Omental fat pad (tissue), 4 donors: Measurements from ENCODE around the gene CHRM4. TPM values are rescaled to one million over a fixed set of nuclear protein-coding genes. Genes with fewer than 3 reads are reported as not detected.
"Not testable (repeated sequence)": the region's sequence is repeated elsewhere in the genome, so short reads cannot be mapped to it uniquely, and the experiment has no call there.

Experiments used
- ATAC-seq: fragments of 150-250 bp; one replicate; pipeline ENCODE4 v1.9.1; 2016; ENCODE audit warnings: mild to moderate bottlenecking, moderate library complexity; ENCODE audit not compliant: low FRiP score
- DNase-seq: peaks from one replicate; pipeline ENCODE4 v3.0.0-alpha.2; 2019; ENCODE audit warnings: low spot score
- total RNA-seq, 4 donors: library from RNA; depleted of rRNA; stranded (reverse); fragments of >200 nt; gene quantifications; one replicate each; pipeline ENCODE4 v1.1.0, GENCODE V29; 2016
- TF ChIP-seq, protein P1 (sequence below), 3 donors: fragments of 450-650 bp; IDR thresholded peaks; one replicate each; pipeline ENCODE4 v1.5.1; 2016 to 2017; ENCODE audit warnings: antibody characterized with exemption in 3 of 3, mild to moderate bottlenecking in 3 of 3, moderate library complexity in 2 of 3

The CHRM4 gene
- total RNA-seq, 4 donors from 2014 or later: 0.63 to 0.74 TPM; not detected in 2

DNA sequence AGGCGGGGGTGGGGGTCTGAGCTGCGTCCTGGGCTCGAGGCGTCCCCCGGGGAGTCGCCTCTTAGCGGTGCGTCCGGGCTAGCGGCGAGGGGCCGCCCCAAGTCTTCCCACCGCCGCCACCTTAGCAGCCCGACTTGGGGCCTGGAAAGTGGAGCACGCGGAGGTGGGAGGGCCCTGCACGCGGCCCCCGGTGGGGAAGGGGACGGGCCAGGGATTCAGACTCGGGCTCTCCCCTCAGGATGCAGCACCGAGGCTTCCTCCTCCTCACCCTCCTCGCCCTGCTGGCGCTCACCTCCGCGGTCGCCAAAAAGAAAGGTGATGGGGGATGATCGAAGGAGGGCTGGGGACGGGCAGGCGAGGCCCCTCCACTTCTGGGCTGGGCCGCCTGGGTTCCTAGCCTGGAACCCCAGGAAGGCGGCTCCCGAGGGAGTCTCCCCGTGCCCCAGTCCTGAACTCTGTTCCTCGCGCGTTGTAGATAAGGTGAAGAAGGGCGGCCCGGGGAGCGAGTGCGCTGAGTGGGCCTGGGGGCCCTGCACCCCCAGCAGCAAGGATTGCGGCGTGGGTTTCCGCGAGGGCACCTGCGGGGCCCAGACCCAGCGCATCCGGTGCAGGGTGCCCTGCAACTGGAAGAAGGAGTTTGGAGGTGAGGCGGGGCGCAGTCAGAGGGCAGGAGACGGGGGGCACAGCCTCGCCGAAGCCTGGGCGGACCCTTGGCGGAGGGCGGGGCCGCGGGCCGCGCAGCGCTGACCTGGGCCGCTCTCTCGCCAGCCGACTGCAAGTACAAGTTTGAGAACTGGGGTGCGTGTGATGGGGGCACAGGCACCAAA is 9.5 kb downstream of the CHRM4 start:
- DNase-seq (no peak), ATAC-seq (peak; percentile 10)
- TF ChIP-seq, protein P1, sequence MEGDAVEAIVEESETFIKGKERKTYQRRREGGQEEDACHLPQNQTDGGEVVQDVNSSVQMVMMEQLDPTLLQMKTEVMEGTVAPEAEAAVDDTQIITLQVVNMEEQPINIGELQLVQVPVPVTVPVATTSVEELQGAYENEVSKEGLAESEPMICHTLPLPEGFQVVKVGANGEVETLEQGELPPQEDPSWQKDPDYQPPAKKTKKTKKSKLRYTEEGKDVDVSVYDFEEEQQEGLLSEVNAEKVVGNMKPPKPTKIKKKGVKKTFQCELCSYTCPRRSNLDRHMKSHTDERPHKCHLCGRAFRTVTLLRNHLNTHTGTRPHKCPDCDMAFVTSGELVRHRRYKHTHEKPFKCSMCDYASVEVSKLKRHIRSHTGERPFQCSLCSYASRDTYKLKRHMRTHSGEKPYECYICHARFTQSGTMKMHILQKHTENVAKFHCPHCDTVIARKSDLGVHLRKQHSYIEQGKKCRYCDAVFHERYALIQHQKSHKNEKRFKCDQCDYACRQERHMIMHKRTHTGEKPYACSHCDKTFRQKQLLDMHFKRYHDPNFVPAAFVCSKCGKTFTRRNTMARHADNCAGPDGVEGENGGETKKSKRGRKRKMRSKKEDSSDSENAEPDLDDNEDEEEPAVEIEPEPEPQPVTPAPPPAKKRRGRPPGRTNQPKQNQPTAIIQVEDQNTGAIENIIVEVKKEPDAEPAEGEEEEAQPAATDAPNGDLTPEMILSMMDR (IDR thresholded peaks at IDR 0.05): no peak

- ATAC-seq (peak; percentile 8), DNase-seq (no peak)
- TF ChIP-seq, protein P1 (IDR thresholded peaks at IDR 0.05): no peak
Measured at GRCh38 chr11:46381048-46381818, 10.3 kb downstream of the CHRM4 start, which contains the start of gene MDK. Gene MDK (plus strand): TSS chr11:46381669. CDS start chr11:46382058, 389 bp downstream.

DNA sequence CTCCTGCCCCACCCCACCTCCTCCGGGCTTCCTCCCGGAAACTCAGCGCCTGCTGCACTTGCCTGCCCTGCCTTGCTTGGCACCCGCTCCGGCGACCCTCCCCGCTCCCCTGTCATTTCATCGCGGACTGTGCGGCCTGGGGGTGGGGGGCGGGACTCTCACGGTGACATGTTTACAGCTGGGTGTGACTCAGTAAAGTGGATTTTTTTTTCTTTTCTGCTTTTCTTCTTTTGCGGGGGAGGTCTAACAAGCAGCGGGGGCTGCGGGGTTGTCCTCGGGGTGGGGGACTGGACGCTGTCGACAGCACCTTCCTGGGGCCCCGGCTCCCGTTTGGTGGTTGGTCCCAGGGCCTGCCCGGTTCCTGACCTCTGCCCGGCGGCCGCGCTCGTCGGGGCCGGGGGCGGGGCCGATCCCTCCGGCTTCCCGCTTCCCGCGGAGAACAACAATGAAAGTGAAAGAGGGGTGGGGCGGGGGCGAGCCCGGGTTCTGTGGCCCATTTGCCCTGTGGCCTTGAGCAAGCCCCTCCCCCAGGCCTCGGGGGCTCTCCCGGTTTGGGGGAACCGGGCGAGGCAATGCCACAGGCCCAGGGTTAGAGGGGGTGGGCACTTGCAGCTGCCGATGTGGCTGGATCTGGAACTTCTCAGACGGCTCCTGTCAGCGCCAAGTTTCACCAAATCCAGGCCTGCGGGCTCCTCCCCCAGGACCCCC is 11.1 kb downstream of the CHRM4 start:
- DNase-seq: peak; percentile 48
- TF ChIP-seq, protein P1 (IDR thresholded peaks at IDR 0.05): no peak
- peak; percentile 15 for ATAC-seq

- ATAC-seq, DNase-seq: not testable (repeated sequence)
Measured at GRCh38 chr11:46379482-46380293, 11.9 kb downstream of the CHRM4 start.

- no peak for DNase-seq
- TF ChIP-seq, protein P1 (IDR thresholded peaks at IDR 0.05): no peak
- ATAC-seq: no peak
Measured at GRCh38 chr11:46378811-46379481, 12.6 kb downstream of the CHRM4 start.

DNA sequence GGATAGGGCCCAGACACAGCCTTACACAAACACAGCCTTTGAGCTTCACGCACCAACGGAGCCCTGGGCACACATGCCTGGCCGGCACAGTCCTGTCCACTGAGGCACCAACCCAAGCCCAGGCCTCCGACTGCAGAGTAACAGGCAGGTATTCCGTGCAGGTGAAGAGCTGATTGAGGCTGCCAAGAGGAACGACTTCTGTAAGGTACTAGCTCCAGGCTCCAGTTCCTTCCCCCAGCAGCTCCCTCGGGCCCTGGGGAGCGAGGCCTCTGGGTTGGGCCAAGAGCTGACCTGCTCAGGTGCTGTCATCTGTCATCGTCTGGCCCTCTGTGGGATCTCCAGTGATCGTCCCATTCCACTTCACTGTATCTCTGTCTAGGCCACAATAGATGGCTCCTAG is 13.3 kb downstream of the CHRM4 start:
- TF ChIP-seq, protein P1 (IDR thresholded peaks at IDR 0.05): no peak
- no peak for DNase-seq
- ATAC-seq: no peak
